HepG2 (cell line): Measurements from ENCODE around the gene AMOTL2. TPM values are rescaled to one million over a fixed set of nuclear protein-coding genes. Genes with fewer than 3 reads are reported as not detected.
A peak's percentile ranks its signal among the peaks of the same experiment; 100 is the strongest.

ENCODE experiments used
- ATAC-seq: fragments of 200-7000 bp; cut with Tn5 transposase; 3 replicates; pipeline ENCODE4 v1.9.1; 2020; ENCODE audit warnings: mild to moderate bottlenecking, moderate library complexity
- BruUV-seq: library from RNA; stranded (reverse); fragments of 400-500 nt; replicated peaks from 2 replicates; lab custom pipeline; 2021; lab: Mats Ljungman, UMichigan
- CTCF ChIA-PET: fragments of 300-600 bp; formaldehyde crosslinking; extraction: SDS; loops from one replicate; lab custom pipeline; 2021; ENCODE audit warnings: low total read pairs, inconsistent platforms, low intra/inter-chr PET ratio; lab: Yijun Ruan, JAX
- POLR2A ChIA-PET: fragments of 350-600 bp; sonication (Branson Sonifier 250); formaldehyde crosslinking; loops from one replicate; lab custom pipeline; 2020; ENCODE audit warnings: antibody characterized with exemption, inconsistent platforms; lab: Yijun Ruan, JAX
- DNase-seq: peaks from one replicate; pipeline ENCODE4 v3.0.0-alpha.2; 2015; ENCODE audit warnings: low spot score
- FAIRE-seq: peaks from 3 replicates; lab custom pipeline; 2011; peaks lifted over from hg19 to GRCh38; lab: Jason Lieb, UNC
- H2AFZ ChIP-seq: one replicate; pipeline ENCODE4 v1.6.1; 2011; ENCODE audit warnings: low read length, inconsistent platforms
- H3K27ac ChIP-seq: fragments of 300-600 bp; 3 replicates; pipeline ENCODE4 v1.8.0; 2011; ENCODE audit warnings: mixed run types, mild to moderate bottlenecking, mixed read lengths, low read length, inconsistent platforms; ENCODE audit not compliant: insufficient read depth; ENCODE audit errors: extremely low read length
- H3K27me3 ChIP-seq, 2 experiments: fragments of 200-600 bp in 1 of 2; 2 replicates in 1 of 2; 3 replicates in 1 of 2; pipeline versions ENCODE4 v1.6.0 to v1.8.0; 2011; ENCODE audit warnings: low read length in 2 of 2, mild to moderate bottlenecking in 2 of 2, moderate library complexity in 2 of 2, inconsistent platforms in 1 of 2; ENCODE audit not compliant: insufficient read depth in 2 of 2, control insufficient read depth in 1 of 2
- H3K36me3 ChIP-seq, 2 experiments: fragments of 200-600 bp in 1 of 2; replicated peaks in 1 of 2; 2 replicates in 1 of 2; 3 replicates in 1 of 2; pipeline versions ENCODE4 v1.5.1 to v1.8.0; 2011; ENCODE audit warnings: low read length in 2 of 2, inconsistent platforms in 1 of 2; ENCODE audit not compliant: insufficient read depth in 2 of 2, control insufficient read depth in 1 of 2
- H3K4me1 ChIP-seq: 2 replicates; pipeline ENCODE4 v1.5.1; 2012; ENCODE audit warnings: low read length, inconsistent platforms; ENCODE audit not compliant: insufficient read depth
- H3K4me2 ChIP-seq: 2 replicates; pipeline ENCODE4 v1.6.0; 2011; ENCODE audit warnings: low read depth, low read length, inconsistent platforms
- H3K4me3 ChIP-seq, 3 experiments: fragments of 200-600 bp in 1 of 3; sonication (generic), shearing (Covaris generic) in 1 of 3; replicated peaks in 1 of 3; 2 replicates each; pipeline ENCODE4 v1.5.1; 2011 to 2016; ENCODE audit warnings: low read length in 3 of 3, inconsistent platforms in 2 of 3, low read depth in 2 of 3, mild to moderate bottlenecking in 2 of 3, control low read depth in 1 of 3, mixed read lengths in 1 of 3; ENCODE audit not compliant: insufficient read depth in 1 of 3
- H3K79me2 ChIP-seq: one replicate; pipeline ENCODE4 v1.6.1; 2011; ENCODE audit warnings: low read length, inconsistent platforms; ENCODE audit not compliant: insufficient read depth
- H3K9ac ChIP-seq: 2 replicates; pipeline ENCODE4 v1.6.0; 2011; ENCODE audit warnings: mild to moderate bottlenecking, low read depth, low read length, inconsistent platforms; ENCODE audit not compliant: insufficient read depth
- H3K9me3 ChIP-seq: 2 replicates; pipeline ENCODE4 v1.5.1; 2012; ENCODE audit warnings: mild to moderate bottlenecking, low read length
- H4K20me1 ChIP-seq: 2 replicates; pipeline ENCODE4 v1.6.0; 2011; ENCODE audit warnings: inconsistent platforms, mild to moderate bottlenecking, low read length, moderate library complexity; ENCODE audit not compliant: insufficient read depth
- AGO2 ChIP-seq: fragments of 200-400 bp; formaldehyde crosslinking; optimal IDR thresholded peaks from 2 replicates; pipeline ENCODE3; 2017; ENCODE audit warnings: mild to moderate bottlenecking, low read depth, low read length, moderate library complexity
- ELF1 ChIP-seq: sonication (generic); formaldehyde crosslinking; IDR thresholded peaks from 2 replicates; pipeline ENCODE4 v1.4.0; 2020; ENCODE audit warnings: missing genetic modification reagents
- GABPA ChIP-seq, 2 experiments: IDR thresholded peaks; 2 replicates each; pipeline ENCODE4 v1.6.1; 2011 to 2016; ENCODE audit warnings: low read depth in 2 of 2, low read length in 1 of 2, missing biosample characterization in 1 of 2, missing genetic modification characterization in 1 of 2
- HDAC6 ChIP-seq: fragments of 200-600 bp; sonication (generic); IDR thresholded peaks from 2 replicates; pipeline ENCODE4 v1.7.0; 2017; ENCODE audit warnings: mild to moderate bottlenecking, antibody characterized with exemption, low read length, low read depth
- ISX ChIP-seq: sonication (generic); formaldehyde crosslinking; conservative IDR thresholded peaks from 2 replicates; pipeline ENCODE4 v1.5.0; 2020; ENCODE audit warnings: missing genetic modification reagents
- JARID2 ChIP-seq: sonication (generic); formaldehyde crosslinking; IDR thresholded peaks from 2 replicates; pipeline ENCODE4 v1.8.1; 2023; ENCODE audit warnings: missing genetic modification reagents, inconsistent platforms; ENCODE audit not compliant: insufficient replicate concordance
- PHF5A ChIP-seq: IDR thresholded peaks from one replicate; pipeline ENCODE4 v1.6.1; 2018; ENCODE audit warnings: low read depth, missing genetic modification reagents; ENCODE audit not compliant: unreplicated experiment
- RBFOX2 ChIP-seq: fragments of 200-400 bp; formaldehyde crosslinking; IDR thresholded peaks from 2 replicates; pipeline ENCODE4 v1.6.1; 2017; ENCODE audit warnings: low read depth, mild to moderate bottlenecking, low read length
- RFX5 ChIP-seq: IDR thresholded peaks from 2 replicates; pipeline ENCODE4 v1.6.1; 2011; ENCODE audit warnings: low read depth, low read length, improper control_type of control experiment
- SCMH1 ChIP-seq: sonication (generic); formaldehyde crosslinking; IDR thresholded peaks from 2 replicates; pipeline ENCODE4 v1.9.0; 2021; ENCODE audit warnings: missing genetic modification reagents, mild to moderate bottlenecking, borderline replicate concordance
- ZFX ChIP-seq: sonication (generic); formaldehyde crosslinking; IDR thresholded peaks from 2 replicates; pipeline ENCODE4 v1.4.0; 2020; ENCODE audit warnings: mild to moderate bottlenecking, low read depth, missing genetic modification reagents, moderate library complexity
- ZNF790 ChIP-seq: sonication (generic); formaldehyde crosslinking; IDR thresholded peaks from 2 replicates; pipeline ENCODE4 v1.8.0; 2022; ENCODE audit warnings: missing genetic modification reagents, mild to moderate bottlenecking, borderline replicate concordance
- WGBS: methylation state at CpG from one replicate; pipeline ENCODE4 v1.1.6; 2017; ENCODE audit warnings: low lambda C conversion rate; 5-methylcytosine and 5-hydroxymethylcytosine counted together
- in situ Hi-C: cut with HindIII; loops from 2 replicates; pipeline ENCODE4 v1.10.0; 2017; ENCODE audit warnings: low pct_unique_long_range_greater_than_20kb; ENCODE audit not compliant: extremely low pct_ligation_motif_present
- intact Hi-C: fragments of 100-400 bp; cut with micrococcal nuclease; formaldehyde crosslinking; loops from one replicate; pipeline ENCODE4 v1.10.0; 2022; ENCODE audit not compliant: unreplicated experiment
- polyA plus RNA-seq, 8 experiments: library from polyadenylated mRNA; depleted of rRNA in 3 of 8; stranded (reverse) in 7 of 8; unstranded in 1 of 8; fragments of >200 nt; fragmentation: Illumina TruSeq in 4 of 8; extraction: Trizol in 4 of 8; gene quantifications; 2 replicates each; pipeline versions ENCODE4 v1.2.1 to v1.2.3, GENCODE V29; 2011 to 2016; ENCODE audit warnings: low read depth in 4 of 8, missing spikeins in 1 of 8, mixed read lengths in 1 of 8; ENCODE audit not compliant: insufficient read depth in 1 of 8
- total RNA-seq, 5 experiments: library from RNA; depleted of rRNA; stranded (reverse); fragments of >200 nt; fragmentation: Illumina TruSeq; extraction: Trizol; gene quantifications; 2 replicates each; pipeline ENCODE4 v1.2.3, GENCODE V29; 2016; ENCODE audit warnings: low read depth in 1 of 5

Gene AMOTL2
- total and polyA plus RNA-seq, 2 of the 13 experiments (the other 11 are each of a cell fraction or from before 2014, with no cell fraction given): 17.3 to 18.5 TPM

DNA sequence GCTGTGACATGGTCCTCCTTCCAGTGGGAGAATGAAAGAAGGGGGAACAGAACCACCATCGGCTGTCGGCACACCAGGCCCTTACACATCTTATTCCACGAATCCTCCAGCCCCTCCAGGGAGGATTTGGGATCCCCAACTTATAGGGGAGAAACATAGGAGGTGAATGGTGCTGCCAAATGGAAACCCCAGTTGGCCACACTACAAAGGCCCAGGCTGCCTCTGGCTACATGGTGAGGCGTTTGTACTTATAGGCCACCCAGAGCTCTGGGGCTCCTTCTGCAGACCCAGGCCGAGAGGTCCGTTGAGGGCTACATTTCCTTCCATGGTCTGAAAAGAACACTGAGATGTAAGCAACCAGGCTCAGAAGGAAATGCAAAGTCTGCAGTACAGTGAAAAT lies 12.0 kb downstream of the AMOTL2 start:
- in situ Hi-C loops (no loop called here), intact Hi-C loops (loop anchor here (1.0 kb wide), 1 partner anchor 15 kb away; no protein-coding TSS in a partner anchor)
- Histone ChIP-seq H3K27ac (no peak overlapping the region), H3K9ac (no peak overlapping the region), H3K36me3 (peaks cover 63 to 90% of the 10 kb centered on the region in 2 experiments), H4K20me1 (peaks cover 15% of the 10 kb centered on the region; the same call in 1 of the 2 replicates), H3K4me1 (peaks cover 46% of the 10 kb centered on the region), H3K4me2 (no peak overlapping the region), H3K79me2 (no peaks in the 10 kb centered on the region), H2AFZ (no peak overlapping the region), H3K9me3 (no peaks in the 10 kb centered on the region), H3K4me3 (no peak overlapping the region), H3K27me3 (no peaks in the 10 kb centered on the region)
- no peak for TF ChIP-seq ISX (CRISPR knock-in tag)
- TF ChIP-seq ELF1: no peak
- no peak for TF ChIP-seq ZNF790 (CRISPR knock-in tag)
- no peak for TF ChIP-seq ZFX
- no peak for TF ChIP-seq GABPA (IDR thresholded peaks at IDR 0.05; ENCODE audit: low read depth, low read length)
- TF ChIP-seq GABPA (CRISPR knock-in tag; IDR thresholded peaks at IDR 0.05; ENCODE audit: low read depth): no peak
- no peak for TF ChIP-seq PHF5A (CRISPR knock-in tag)
- TF ChIP-seq RFX5: no peak
- DNase-seq (no peak), FAIRE-seq (no peak), ATAC-seq (no peak)
- 100% methylated on average over 4 of the region's 6 CpGs for WGBS
- ChIA-PET CTCF (no interaction called here), POLR2A (interaction anchor here (1.4 to 14.6 kb wide), 2 partner anchors 12 to 52 kb away, joined by 3 to 140 read pairs; partner anchors contain the start of gene AMOTL2)
- BruUV-seq: no TSS peak

DNA sequence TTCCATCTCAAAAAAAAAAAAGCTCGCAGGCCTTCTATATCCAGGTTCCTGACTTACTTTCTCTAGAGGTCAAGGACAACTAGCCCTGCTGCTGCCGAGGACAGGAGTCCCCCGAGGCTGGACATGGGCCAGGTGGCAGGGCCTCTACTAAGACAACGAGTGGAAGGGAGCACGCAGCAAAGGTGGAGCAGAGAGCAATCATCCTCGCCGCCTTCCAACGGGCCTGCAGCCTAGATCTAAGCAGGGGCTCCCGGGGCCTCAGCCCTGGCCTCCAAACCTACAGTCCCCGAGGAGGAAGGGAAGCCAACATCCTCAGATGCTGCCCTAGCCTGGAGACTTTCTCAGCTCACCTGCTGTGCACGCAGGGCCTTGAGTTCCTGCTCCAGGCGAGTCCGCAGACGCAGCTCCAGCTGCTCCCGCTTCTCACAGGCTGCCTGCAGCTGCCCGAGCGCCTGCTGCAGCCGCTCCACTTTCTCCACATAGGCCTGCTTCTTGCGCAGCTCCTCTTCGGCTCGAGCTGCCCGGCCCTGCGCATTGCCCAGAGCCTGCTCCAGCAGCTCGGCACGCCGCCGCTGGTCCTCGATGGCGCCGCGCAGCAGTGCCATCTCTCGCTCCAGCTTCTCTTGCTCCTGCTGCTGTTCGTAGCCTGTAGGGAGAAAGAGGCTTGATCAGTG lies 12.9 kb downstream of the AMOTL2 start:
- no peak overlapping the region for H3K4me2 ChIP-seq
- H4K20me1 ChIP-seq: peaks cover 15% of the 10 kb centered on the region; the same call in 1 of the 2 replicates
- POLR2A ChIA-PET: interaction anchor here (1.0 to 14.6 kb wide), 2 partner anchors 13 to 51 kb away, joined by 3 to 140 read pairs; partner anchors contain the start of gene AMOTL2
- 94% methylated on average over 15 of the region's 33 CpGs for WGBS
- H3K27me3 ChIP-seq: no peaks in the 10 kb centered on the region
- no peak for TF ChIP-seq JARID2 (CRISPR knock-in tag)
- no peak for TF ChIP-seq SCMH1 (CRISPR knock-in tag)
- no peak for TF ChIP-seq GABPA (IDR thresholded peaks at IDR 0.05; ENCODE audit: low read depth, low read length)
- TF ChIP-seq GABPA (CRISPR knock-in tag; IDR thresholded peaks at IDR 0.05; ENCODE audit: low read depth): no peak
- TF ChIP-seq AGO2: peak; percentile 58
- TF ChIP-seq RBFOX2: peak; percentile 73
- no peak for TF ChIP-seq HDAC6
- H3K9me3 ChIP-seq: no peaks in the 10 kb centered on the region
- in situ Hi-C loops (no loop called here), intact Hi-C loops (no loop called here)
- H3K4me1 ChIP-seq: peaks cover 47% of the 10 kb centered on the region
- no peak overlapping the region for H2AFZ ChIP-seq
- DNase-seq (no peak), ATAC-seq (no peak), FAIRE-seq (no peak)
- H3K79me2 ChIP-seq: no peaks in the 10 kb centered on the region
- CTCF ChIA-PET: no interaction called here
- H3K4me3 ChIP-seq: no peak overlapping the region
- BruUV-seq: no TSS peak
- H3K36me3 ChIP-seq: peaks cover 61 to 90% of the 10 kb centered on the region in 2 experiments
- no peak overlapping the region for H3K27ac ChIP-seq
- H3K9ac ChIP-seq: no peak overlapping the region
